Measurements from ENCODE around the gene RICTOR. TPM values are rescaled to one million over a fixed set of nuclear protein-coding genes. Genes with fewer than 3 reads are reported as not detected.
A peak's percentile ranks its signal among the peaks of the same experiment; 100 is the strongest.

RICTOR gene
- total and polyA plus RNA-seq, 2 donors (not counting 1 experiment from before 2014, with no cell fraction given), result 17.1 to 26.3 TPM

- Histone ChIP-seq H3K79me2 (ENCODE audit: control insufficient read depth, insufficient read depth, low read length) (no peaks in the 10 kb centered on the region), H3K27me3 (ENCODE audit: control insufficient read depth, insufficient read depth, low read length) (no peaks in the 10 kb centered on the region), H3K36me3 (ENCODE audit: control insufficient read depth, insufficient read depth, low read length) (no peaks in the 10 kb centered on the region), H3K4me3 (replicated peaks in 1 of 4; ENCODE audit: control extremely low read depth in 1 of 4, insufficient read depth in 1 of 4, low read depth in 3 of 4, low read length in 4 of 4) (no peak overlapping the region), H3K9me3 (ENCODE audit: control insufficient read depth, insufficient read depth, low read depth, low read length) (no peaks in the 10 kb centered on the region), H3K4me1 (ENCODE audit: control insufficient read depth, extremely low read depth, insufficient read depth, low read length) (peaks cover 3% of the 10 kb centered on the region), H3K27ac (ENCODE audit: insufficient read depth, low read length) (no peak overlapping the region), H2AFZ (ENCODE audit: low read length) (no peak overlapping the region), H3K9ac (ENCODE audit: insufficient read depth, low read length) (no peak overlapping the region), H4K20me1 (ENCODE audit: control insufficient read depth, extremely low read depth, insufficient read depth, low read length) (no peaks in the 10 kb centered on the region), H3K4me2 (ENCODE audit: extremely low read depth, insufficient read depth, low read length) (no peak overlapping the region)
- TF ChIP-seq CTCF (conservative IDR thresholded peaks at IDR 0.05 in 1 of 2, IDR thresholded peaks at IDR 0.05 in 1 of 2; ENCODE audit: low read depth in 1 of 2, low read length in 2 of 2) (peak in 1 of 2 donors; percentile 24), EZH2 (IDR thresholded peaks at IDR 0.05; ENCODE audit: low read length, missing control alignments) (no peak)
- peak in 1 of 2 donors; percentile 31 for DNase-seq (ENCODE audit: low read depth in 2 of 2)
Measured at GRCh38 chr5:39005566-39006232, 68.5 kb downstream of the RICTOR start.

GRCh38 chr5:39001683-39002082, 72.5 kb downstream of the RICTOR start:
- Histone ChIP-seq H3K4me1 (ENCODE audit: control insufficient read depth, extremely low read depth, insufficient read depth, low read length) (no peaks in the 10 kb centered on the region), H3K9me3 (ENCODE audit: control insufficient read depth, insufficient read depth, low read depth, low read length) (no peaks in the 10 kb centered on the region), H3K79me2 (ENCODE audit: control insufficient read depth, insufficient read depth, low read length) (no peaks in the 10 kb centered on the region), H3K4me2 (ENCODE audit: extremely low read depth, insufficient read depth, low read length) (no peak overlapping the region), H3K36me3 (ENCODE audit: control insufficient read depth, insufficient read depth, low read length) (peaks cover 2% of the 10 kb centered on the region), H2AFZ (ENCODE audit: low read length) (no peak overlapping the region), H3K27ac (ENCODE audit: insufficient read depth, low read length) (no peak overlapping the region), H3K9ac (ENCODE audit: insufficient read depth, low read length) (no peak overlapping the region), H3K27me3 (ENCODE audit: control insufficient read depth, insufficient read depth, low read length) (no peaks in the 10 kb centered on the region), H4K20me1 (ENCODE audit: control insufficient read depth, extremely low read depth, insufficient read depth, low read length) (no peaks in the 10 kb centered on the region), H3K4me3 (replicated peaks in 1 of 4; ENCODE audit: control extremely low read depth in 1 of 4, insufficient read depth in 1 of 4, low read depth in 3 of 4, low read length in 4 of 4) (no peak overlapping the region)
- no peak for DNase-seq (ENCODE audit: low read depth in 2 of 2)
- no peak for TF ChIP-seq CTCF (conservative IDR thresholded peaks at IDR 0.05 in 1 of 2, IDR thresholded peaks at IDR 0.05 in 1 of 2; ENCODE audit: low read depth in 1 of 2, low read length in 2 of 2)
- no peak for TF ChIP-seq EZH2 (IDR thresholded peaks at IDR 0.05; ENCODE audit: low read length, missing control alignments)

GRCh38 chr5:38999037-38999436, 75.2 kb downstream of the RICTOR start:
- Histone ChIP-seq H4K20me1 (ENCODE audit: control insufficient read depth, extremely low read depth, insufficient read depth, low read length) (no peaks in the 10 kb centered on the region), H2AFZ (ENCODE audit: low read length) (no peak overlapping the region), H3K27me3 (ENCODE audit: control insufficient read depth, insufficient read depth, low read length) (no peaks in the 10 kb centered on the region), H3K79me2 (ENCODE audit: control insufficient read depth, insufficient read depth, low read length) (no peaks in the 10 kb centered on the region), H3K27ac (ENCODE audit: insufficient read depth, low read length) (no peak overlapping the region), H3K4me1 (ENCODE audit: control insufficient read depth, extremely low read depth, insufficient read depth, low read length) (no peaks in the 10 kb centered on the region), H3K4me3 (replicated peaks in 1 of 4; ENCODE audit: control extremely low read depth in 1 of 4, insufficient read depth in 1 of 4, low read depth in 3 of 4, low read length in 4 of 4) (no peak overlapping the region), H3K36me3 (ENCODE audit: control insufficient read depth, insufficient read depth, low read length) (peaks cover 2% of the 10 kb centered on the region), H3K4me2 (ENCODE audit: extremely low read depth, insufficient read depth, low read length) (no peak overlapping the region), H3K9ac (ENCODE audit: insufficient read depth, low read length) (no peak overlapping the region), H3K9me3 (ENCODE audit: control insufficient read depth, insufficient read depth, low read depth, low read length) (no peaks in the 10 kb centered on the region)
- no peak for DNase-seq (ENCODE audit: low read depth in 2 of 2)
- TF ChIP-seq EZH2 (IDR thresholded peaks at IDR 0.05; ENCODE audit: low read length, missing control alignments) (no peak), CTCF (conservative IDR thresholded peaks at IDR 0.05 in 1 of 2, IDR thresholded peaks at IDR 0.05 in 1 of 2; ENCODE audit: low read depth in 1 of 2, low read length in 2 of 2) (no peak)
